ENCODE measurements around the gene MT3.
A peak's percentile ranks its signal among the peaks of the same experiment; 100 is the strongest.
"Not testable (repeated sequence)": the region's sequence is repeated elsewhere in the genome, so short reads cannot be mapped to it uniquely, and the experiment has no call there.

Gene MT3

GRCh38 chr16:56580391-56581048 lies 8.8 kb upstream of the MT3 start:
- DNase-seq (ENCODE audit: low read depth in 3 of 3): no peak

GRCh38 chr16:56582911-56583310 lies 6.4 kb upstream of the MT3 start:
- not testable (repeated sequence) for DNase-seq (ENCODE audit: low read depth in 3 of 3)

- no peak for DNase-seq (ENCODE audit: low read depth in 3 of 3)
Observed at GRCh38 chr16:56583351-56584168, 5.8 kb upstream of the MT3 start.

- no peak for DNase-seq (ENCODE audit: low read depth in 3 of 3)
Observed at GRCh38 chr16:56584276-56584675, 5.1 kb upstream of the MT3 start.

- DNase-seq (ENCODE audit: low read depth in 3 of 3): no peak
Observed at GRCh38 chr16:56588781-56589140, 567 bp upstream of the MT3 start.

- no peak for DNase-seq (ENCODE audit: low read depth in 3 of 3)
Observed at GRCh38 chr16:56591377-56592060, 2.2 kb downstream of the MT3 start.

GRCh38 chr16:56593573-56594291 lies 4.4 kb downstream of the MT3 start:
- DNase-seq (ENCODE audit: low read depth in 3 of 3): no peak

GRCh38 chr16:56594292-56594619 lies 4.9 kb downstream of the MT3 start:
- DNase-seq (ENCODE audit: low read depth in 3 of 3): no peak

GRCh38 chr16:56600398-56600999 lies 11.2 kb downstream of the MT3 start:
- no peak for DNase-seq (ENCODE audit: low read depth in 3 of 3)

GRCh38 chr16:56601325-56601724 lies 12.0 kb downstream of the MT3 start:
- no peak for DNase-seq (ENCODE audit: low read depth in 3 of 3)

GRCh38 chr16:56603589-56603988 lies 14.3 kb downstream of the MT3 start:
- no peak for DNase-seq (ENCODE audit: low read depth in 3 of 3)

GRCh38 chr16:56604966-56605365 lies 15.6 kb downstream of the MT3 start:
- DNase-seq (ENCODE audit: low read depth in 3 of 3): no peak

GRCh38 chr16:56605475-56605874 lies 16.1 kb downstream of the MT3 start:
- no peak for DNase-seq (ENCODE audit: low read depth in 3 of 3)

GRCh38 chr16:56606071-56606475 lies 16.7 kb downstream of the MT3 start:
- no peak for DNase-seq (ENCODE audit: low read depth in 3 of 3)

GRCh38 chr16:56606476-56607108 lies 17.3 kb downstream of the MT3 start:
- no peak for DNase-seq (ENCODE audit: low read depth in 3 of 3)

GRCh38 chr16:56607109-56607618 lies 17.8 kb downstream of the MT3 start:
- no peak for DNase-seq (ENCODE audit: low read depth in 3 of 3)

- no peak for DNase-seq (ENCODE audit: low read depth in 3 of 3)
Observed at GRCh38 chr16:56607675-56608042, 18.3 kb downstream of the MT3 start.

- DNase-seq (ENCODE audit: low read depth in 3 of 3): peak; percentile 77 to 88 (median 86)
Observed at GRCh38 chr16:56608043-56608875, 18.9 kb downstream of the MT3 start, which contains the start of gene MT2A. Gene MT2A (plus strand): TSS chr16:56608584. CDS start chr16:56608656, 72 bp downstream.

GRCh38 chr16:56608876-56609462 lies 19.6 kb downstream of the MT3 start:
- no peak for DNase-seq (ENCODE audit: low read depth in 3 of 3)

GRCh38 chr16:56609463-56609921 lies 20.2 kb downstream of the MT3 start:
- peak; percentile 64 to 75 (median 66) for DNase-seq (ENCODE audit: low read depth in 3 of 3)
